Stromal cell of bone marrow (primary cell): ENCODE data around the gene DTNB.

Source experiments
- DNase-seq: peaks from one replicate; pipeline ENCODE4 v3.0.0-alpha.2; 2012; ENCODE audit warnings: low read depth

Gene DTNB

GRCh38 chr2:25341011-25341727 lies 332.2 kb downstream of the DTNB start:
- no peak for DNase-seq

GRCh38 chr2:25340181-25340921 lies 333.0 kb downstream of the DTNB start:
- no peak for DNase-seq

- DNase-seq: no peak
Measured at GRCh38 chr2:25339791-25340180, 333.6 kb downstream of the DTNB start.

- DNase-seq: no peak
Measured at GRCh38 chr2:25339211-25339674, 334.1 kb downstream of the DTNB start.

GRCh38 chr2:25338401-25338800 lies 335.0 kb downstream of the DTNB start:
- no peak for DNase-seq

- DNase-seq: no peak
Measured at GRCh38 chr2:25337891-25338290, 335.5 kb downstream of the DTNB start.

GRCh38 chr2:25337276-25337675 lies 336.1 kb downstream of the DTNB start:
- DNase-seq: no peak

GRCh38 chr2:25336383-25336841 lies 337.0 kb downstream of the DTNB start:
- no peak for DNase-seq

- no peak for DNase-seq
Measured at GRCh38 chr2:25335971-25336370, 337.4 kb downstream of the DTNB start.

- no peak for DNase-seq
Measured at GRCh38 chr2:25335204-25335603, 338.2 kb downstream of the DTNB start.

- DNase-seq: no peak
Measured at GRCh38 chr2:25334482-25334881, 338.9 kb downstream of the DTNB start.

GRCh38 chr2:25333981-25334380 lies 339.4 kb downstream of the DTNB start:
- no peak for DNase-seq

GRCh38 chr2:25332571-25332970 lies 340.8 kb downstream of the DTNB start:
- no peak for DNase-seq

- no peak for DNase-seq
Measured at GRCh38 chr2:25331686-25332365, 341.6 kb downstream of the DTNB start.

- no peak for DNase-seq
Measured at GRCh38 chr2:25330937-25331336, 342.4 kb downstream of the DTNB start.

- DNase-seq: no peak
Measured at GRCh38 chr2:25330273-25330672, 343.1 kb downstream of the DTNB start.

GRCh38 chr2:25328152-25329085 lies 345.0 kb downstream of the DTNB start:
- DNase-seq: no peak
